Fibroblast of the aortic adventitia (primary cell): ENCODE results near the gene PTP4A2. TPM values are rescaled to one million over a fixed set of nuclear protein-coding genes. Genes with fewer than 3 reads are reported as not detected.
A peak's percentile ranks its signal among the peaks of the same experiment; 100 is the strongest.

ENCODE experiments used
- DNase-seq: peaks from one replicate; pipeline ENCODE4 v3.0.0-alpha.2; 2010; ENCODE audit warnings: low read depth
- H3K4me3 ChIP-seq: 2 replicates; pipeline ENCODE4 v1.5.1; 2011; ENCODE audit warnings: low read depth, mild to moderate bottlenecking, control low read depth, low read length, moderate library complexity
- total RNA-seq: library from RNA; depleted of rRNA; stranded (reverse); fragments of >200 nt; gene quantifications from 2 replicates; pipeline ENCODE4 v1.2.3, GENCODE V29; 2012; ENCODE audit warnings: low replicate concordance
- TF ChIP-seq, protein P1 (sequence below): IDR thresholded peaks from 2 replicates; pipeline ENCODE4 v1.5.1; 2011; ENCODE audit warnings: mild to moderate bottlenecking, low read length, control low read depth, inconsistent platforms; ENCODE audit not compliant: insufficient read depth

The PTP4A2 gene
- total RNA-seq, 1 donor, result 692 TPM

DNA sequence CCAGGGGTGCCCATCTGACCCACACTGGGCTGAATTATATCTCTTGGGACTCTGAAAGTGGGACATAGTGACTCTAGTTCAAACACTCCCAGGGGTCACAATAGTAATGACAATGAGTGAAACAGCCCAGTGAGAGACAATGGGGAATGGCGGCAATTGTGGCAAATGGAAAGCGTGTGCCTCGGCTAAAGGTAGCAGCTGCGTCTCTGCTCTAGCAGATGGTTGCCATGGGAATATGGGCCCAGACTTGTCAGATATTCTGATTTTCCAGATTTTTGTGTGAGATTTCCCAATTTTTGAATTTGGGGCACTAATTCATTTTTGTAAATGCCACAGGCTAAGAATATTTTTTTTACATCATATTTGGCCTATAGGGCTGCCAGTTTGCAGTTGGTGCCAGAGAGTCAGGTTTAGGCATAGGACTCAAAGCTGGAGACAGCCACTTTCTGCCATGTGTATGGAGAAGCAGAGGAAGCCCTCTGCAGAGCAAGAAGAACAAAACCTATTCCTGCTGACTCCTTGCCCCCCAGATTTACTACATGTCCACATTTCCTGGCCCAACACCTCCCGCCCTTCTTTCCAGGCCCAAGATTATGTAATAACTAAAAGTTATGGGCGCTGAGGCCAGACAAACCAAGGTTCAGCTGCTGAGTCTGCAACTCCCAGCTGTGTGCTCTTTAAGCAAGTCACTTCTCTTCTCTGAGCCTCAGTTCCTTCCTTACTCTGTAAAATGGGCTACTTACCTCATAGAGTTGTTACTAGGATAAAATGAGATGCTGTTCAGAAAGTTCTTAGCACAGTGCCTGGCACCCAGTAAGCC, 21.6 kb upstream of the PTP4A2 start:
- H3K4me3 ChIP-seq, result no peak overlapping the region
- TF ChIP-seq, protein P1, sequence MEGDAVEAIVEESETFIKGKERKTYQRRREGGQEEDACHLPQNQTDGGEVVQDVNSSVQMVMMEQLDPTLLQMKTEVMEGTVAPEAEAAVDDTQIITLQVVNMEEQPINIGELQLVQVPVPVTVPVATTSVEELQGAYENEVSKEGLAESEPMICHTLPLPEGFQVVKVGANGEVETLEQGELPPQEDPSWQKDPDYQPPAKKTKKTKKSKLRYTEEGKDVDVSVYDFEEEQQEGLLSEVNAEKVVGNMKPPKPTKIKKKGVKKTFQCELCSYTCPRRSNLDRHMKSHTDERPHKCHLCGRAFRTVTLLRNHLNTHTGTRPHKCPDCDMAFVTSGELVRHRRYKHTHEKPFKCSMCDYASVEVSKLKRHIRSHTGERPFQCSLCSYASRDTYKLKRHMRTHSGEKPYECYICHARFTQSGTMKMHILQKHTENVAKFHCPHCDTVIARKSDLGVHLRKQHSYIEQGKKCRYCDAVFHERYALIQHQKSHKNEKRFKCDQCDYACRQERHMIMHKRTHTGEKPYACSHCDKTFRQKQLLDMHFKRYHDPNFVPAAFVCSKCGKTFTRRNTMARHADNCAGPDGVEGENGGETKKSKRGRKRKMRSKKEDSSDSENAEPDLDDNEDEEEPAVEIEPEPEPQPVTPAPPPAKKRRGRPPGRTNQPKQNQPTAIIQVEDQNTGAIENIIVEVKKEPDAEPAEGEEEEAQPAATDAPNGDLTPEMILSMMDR, result no peak
- no peak for DNase-seq

GRCh38 chr1:31957701-31958674, 19.8 kb upstream of the PTP4A2 start:
- TF ChIP-seq, protein P1, result no peak
- H3K4me3 ChIP-seq, result no peak overlapping the region
- DNase-seq, result no peak

- peak; percentile 100 for DNase-seq
- peak overlapping the region; percentile 28 for H3K4me3 ChIP-seq
- TF ChIP-seq, protein P1, result peak; percentile 65
Measured at GRCh38 chr1:31955917-31956736, 18.0 kb upstream of the PTP4A2 start.

DNA sequence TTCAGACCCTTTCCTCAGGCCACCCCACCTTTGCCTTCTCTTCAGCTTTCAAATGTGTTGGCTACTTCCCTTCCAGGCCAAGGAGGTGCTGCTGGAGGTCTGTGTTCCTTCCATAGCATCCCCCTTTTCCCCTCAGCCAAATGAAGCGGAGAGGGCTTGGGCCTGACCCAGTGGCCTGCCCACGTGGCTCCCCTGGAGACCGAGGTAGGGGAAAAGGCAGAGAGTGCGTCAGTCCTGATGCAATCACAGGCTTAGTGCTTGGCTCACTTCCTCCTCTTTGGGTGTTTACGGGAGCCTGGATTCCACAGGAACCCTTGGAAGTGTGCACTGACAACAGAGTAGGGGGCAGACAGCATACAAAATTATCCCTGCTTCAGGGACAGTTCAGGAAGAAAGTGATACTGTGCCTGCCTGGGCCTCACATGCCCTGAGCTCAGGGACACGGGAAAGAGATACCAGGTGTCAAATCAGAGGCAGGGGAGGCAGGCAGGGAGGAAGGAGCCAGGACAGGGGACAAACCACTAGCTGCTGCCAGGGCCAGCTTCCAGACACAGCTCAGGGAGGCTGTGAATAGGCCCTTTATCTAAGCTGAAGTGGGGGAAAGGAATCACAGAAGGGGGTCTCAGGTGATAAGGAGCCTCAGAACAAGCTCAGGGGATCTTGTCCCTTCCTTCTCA, 16.6 kb upstream of the PTP4A2 start:
- H3K4me3 ChIP-seq, result no peak overlapping the region
- TF ChIP-seq, protein P1, result no peak
- peak; percentile 99 for DNase-seq

DNA sequence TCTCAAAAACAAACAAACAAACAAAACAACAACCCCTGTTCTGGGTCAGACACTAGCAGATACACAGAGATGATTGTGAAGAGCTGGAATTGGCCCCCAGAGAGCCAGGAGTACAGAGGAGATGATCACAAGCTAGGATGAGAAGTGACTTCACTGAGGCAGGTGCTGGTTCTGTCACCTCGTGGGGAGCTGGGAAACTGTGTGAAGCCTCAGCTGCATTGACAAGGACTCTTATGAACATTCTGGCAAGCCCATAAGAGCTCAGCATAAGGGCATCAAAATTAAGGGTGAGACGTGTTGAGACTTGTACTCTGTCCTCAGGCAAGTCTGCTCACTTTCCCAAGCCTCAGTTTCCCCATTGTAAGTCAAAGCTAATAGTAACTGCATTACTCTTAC, 14.7 kb upstream of the PTP4A2 start:
- TF ChIP-seq, protein P1, result no peak
- no peak for DNase-seq
- H3K4me3 ChIP-seq, result no peak overlapping the region

- no peak overlapping the region for H3K4me3 ChIP-seq
- DNase-seq, result no peak
- TF ChIP-seq, protein P1, result no peak
Measured at GRCh38 chr1:31951276-31951675, 13.1 kb upstream of the PTP4A2 start.
